Globus pallidus (tissue), 1 donor: ENCODE data around the gene YDJC.
A peak's percentile ranks its signal among the peaks of the same experiment; 100 is the strongest.
"Not testable (repeated sequence)": the region's sequence is repeated elsewhere in the genome, so short reads cannot be mapped to it uniquely, and the experiment has no call there.

Experiments
- DNase-seq: peaks from one replicate; pipeline ENCODE4 v3.0.0-alpha.2; 2015; ENCODE audit warnings: low spot score

The YDJC gene

DNA sequence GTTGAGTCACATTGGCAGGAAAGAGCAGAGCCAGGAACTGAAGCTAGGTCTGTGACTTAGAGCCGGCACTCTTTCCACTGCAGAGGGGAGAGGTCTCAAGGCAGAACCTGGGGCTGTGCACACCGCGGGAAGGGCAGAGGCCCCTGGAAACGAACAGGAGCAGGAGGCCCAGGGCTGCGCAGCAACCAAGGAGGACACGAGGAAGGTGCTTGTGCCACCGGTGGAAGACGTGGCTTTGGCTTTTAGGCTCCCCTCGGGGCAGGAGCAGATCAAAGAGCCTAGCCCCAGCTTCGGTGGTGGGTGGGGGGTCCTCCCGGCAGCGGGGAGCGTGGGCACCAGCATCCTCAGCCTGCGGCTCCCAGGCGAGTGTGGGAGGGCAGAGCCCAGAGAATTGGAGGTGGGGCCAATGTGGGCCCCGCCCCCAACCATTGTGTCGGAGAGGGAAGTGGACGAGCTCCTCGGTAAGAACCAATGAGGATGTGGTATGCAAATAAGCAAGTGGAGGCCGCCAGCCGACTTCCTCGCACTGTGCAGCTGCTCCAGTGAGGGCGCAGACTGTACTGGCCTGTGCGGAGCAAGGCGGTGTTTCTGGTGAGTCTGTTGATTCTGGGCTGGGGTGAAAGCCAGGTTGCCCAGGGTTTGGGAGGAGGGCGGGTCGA lies 2.5 kb upstream of the YDJC start, which contains the start of gene CCDC116:
TSS of gene CCDC116 (plus strand) at position 524 of the 659 bp plus-strand sequence. CDS start 422 bp downstream, outside the sequence.
- DNase-seq, result no peak

DNA sequence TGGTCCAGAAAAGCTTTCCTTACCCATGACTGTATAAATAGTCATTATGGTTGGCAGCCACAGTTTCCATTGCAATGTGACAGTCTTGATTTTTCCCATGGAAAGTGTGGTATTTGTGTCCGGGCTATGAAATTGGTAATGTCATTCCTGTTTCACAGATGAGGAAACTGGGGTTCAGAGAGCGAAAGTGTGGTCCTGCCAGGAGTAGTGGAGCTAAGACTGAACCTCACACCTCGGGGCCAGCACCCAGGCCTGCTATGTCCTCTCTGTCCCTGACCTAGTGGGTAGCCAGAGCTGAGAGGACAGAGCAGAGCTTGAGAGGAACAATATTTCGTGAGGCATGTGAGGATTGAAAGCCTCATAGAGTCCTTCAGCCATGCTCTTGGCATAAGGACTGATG lies 1.2 kb upstream of the YDJC start:
- DNase-seq, result no peak

DNA sequence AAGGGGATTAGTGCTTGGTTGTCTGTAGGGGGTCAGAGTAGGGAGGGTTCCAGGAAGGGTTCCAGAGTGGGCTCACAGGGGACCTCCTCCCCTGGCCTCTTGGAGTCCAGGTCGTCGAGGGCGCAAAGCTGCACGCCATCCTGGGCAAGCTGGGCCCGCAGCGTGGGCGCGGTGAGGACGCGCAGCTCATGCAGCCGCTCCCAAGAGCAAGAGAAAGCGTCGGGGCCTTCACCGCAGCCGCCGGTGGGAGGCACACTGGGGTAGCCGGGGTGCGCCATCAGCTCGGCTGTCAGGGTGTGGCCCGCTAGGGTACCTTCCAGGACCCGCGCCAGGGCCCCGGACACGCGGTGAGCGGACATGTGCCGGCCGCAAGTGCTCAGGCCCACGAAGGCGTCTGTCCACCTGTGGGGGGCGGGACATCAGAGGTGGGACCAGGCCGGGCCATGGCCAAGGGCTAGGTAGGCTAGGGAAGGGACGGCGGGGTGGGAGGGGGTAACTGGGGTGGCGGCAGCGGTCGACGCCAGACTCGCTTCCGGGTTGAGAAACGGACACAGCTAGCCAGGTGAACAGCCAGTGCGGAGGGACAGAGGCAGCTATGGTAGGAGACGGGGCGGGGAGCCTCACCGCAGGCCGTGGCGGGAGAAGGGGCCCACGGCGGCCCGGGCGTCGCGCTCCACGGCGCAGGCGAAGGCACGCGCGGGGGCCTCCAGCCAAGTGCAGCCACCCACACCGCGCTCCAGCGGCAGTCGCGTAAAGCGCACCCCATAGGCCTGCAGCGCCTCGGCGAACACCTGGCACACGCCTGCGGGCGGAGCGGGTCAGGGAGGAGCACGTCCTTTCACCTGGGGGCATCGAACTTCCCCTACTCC lies 1.2 kb downstream of the YDJC start:
- no peak for DNase-seq

DNA sequence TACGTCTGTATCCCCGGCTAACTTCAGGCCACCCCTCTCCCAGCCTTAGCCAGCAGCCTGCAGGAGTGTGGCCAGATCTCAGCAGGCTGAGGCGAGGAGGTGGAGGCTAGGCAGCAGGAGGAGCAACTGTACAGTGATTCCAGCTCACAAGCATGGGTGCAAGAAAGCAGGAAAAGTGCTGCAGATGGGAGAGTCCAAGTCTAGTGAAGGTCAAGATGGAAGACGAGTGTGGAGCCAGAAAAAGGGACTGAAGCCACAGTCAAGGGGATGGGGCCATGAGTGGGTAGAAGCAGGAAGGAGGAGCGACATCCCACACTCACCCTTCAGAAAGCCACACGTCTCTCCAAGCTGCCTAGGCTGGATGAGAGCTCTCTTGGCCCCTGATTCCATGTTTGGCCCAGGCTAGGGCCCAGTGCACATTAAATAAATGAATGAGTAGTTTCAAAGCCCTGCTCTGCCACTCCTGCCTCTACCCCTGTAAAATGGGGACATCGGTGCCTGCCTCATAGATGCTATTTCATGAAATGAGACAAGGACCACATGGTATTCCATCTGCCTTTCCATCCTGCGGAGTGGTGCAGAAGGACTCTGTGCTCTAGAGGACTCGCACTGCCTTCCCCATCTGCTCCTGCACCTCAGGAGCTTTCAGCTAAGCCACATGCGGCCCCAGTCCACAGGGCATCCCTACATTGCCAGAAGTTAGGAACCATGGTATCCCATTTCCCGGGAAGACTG lies 2.9 kb downstream of the YDJC start:
- DNase-seq, result no peak

DNA sequence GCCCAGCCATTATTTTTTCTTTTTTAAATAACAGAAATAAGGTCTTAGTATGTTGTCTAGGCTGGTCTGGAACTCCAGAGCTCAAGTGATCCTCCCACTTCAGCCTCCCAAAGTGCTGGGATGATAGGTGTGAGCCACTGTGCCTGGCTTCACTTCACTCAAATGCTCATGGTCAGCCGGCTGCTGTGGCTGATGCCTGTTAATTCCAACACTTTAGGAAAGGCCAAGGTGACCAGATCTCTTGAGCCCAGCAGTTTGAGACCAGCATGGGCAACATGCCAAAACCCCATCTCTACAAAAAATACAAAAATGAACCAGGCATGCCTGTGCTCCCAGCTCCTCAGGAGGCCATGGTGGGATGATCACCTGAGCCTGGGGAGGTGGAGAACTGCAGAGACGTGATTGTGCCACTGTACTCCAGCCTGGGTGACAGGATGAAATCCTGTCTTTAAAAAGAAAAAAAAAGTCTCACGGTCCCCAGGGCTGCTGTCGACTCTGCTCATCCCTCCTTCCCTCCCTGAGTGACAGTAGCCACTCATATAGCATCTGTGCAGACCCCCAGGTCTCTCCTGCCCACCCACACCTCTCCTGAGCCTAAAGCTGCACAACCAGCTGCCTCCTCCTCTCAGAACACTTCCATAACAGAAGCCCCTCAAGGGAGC lies 3.6 kb downstream of the YDJC start:
- DNase-seq, result no peak

- DNase-seq, result no peak
Observed at GRCh38 chr22:21624880-21625791, 4.7 kb downstream of the YDJC start.

- DNase-seq, result no peak
Observed at GRCh38 chr22:21624120-21624879, 5.5 kb downstream of the YDJC start.

DNA sequence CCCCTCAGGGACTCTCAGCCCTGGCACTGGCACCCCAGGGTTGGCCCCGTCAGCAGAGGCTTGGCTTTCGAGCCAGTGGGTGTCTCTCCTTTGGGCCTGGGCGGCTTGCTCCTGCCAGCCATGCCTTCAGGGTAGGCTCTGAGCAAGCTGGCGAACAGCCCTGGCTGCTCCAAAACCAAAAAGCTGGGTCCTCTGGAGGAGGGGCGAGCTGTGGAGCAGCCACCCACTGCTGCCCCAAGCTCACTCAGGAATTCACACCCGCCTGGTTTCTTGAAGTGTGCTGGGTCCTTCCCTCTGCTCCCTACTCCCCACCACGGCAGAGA lies 6.2 kb downstream of the YDJC start:
- no peak for DNase-seq

DNA sequence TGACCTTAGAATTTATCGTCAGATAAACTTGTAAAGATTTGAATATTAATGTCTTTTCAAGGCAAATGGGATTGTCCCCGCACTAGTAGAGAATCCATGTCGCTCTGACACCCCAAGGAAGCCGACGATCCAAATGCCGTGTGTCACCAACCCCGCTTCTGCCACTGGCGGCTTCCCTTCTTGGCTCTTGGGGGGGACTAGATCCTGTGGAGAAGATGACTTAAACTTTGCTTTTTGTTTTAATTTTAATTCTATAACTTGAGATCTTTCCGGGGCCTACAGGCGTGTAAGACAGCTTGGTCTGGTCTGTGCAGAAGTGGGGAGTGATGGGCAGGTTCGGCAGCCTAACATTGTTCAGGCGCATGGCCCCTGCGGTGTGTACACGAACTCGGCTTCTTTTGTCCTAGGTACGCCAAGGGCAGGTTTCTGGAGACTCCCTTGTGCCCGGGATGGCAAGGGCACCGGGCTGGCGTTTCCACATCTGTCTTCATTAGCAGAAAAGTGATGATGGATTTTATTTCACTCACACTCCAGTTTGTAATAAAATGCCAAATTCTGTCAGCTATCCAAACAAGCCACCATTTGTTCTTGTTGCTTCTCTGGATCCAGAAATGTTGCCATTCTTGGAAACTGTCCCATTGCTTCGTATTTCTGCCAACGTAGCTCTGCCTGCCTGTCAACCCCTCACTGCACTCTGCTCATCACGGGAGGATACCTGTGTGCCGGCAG lies 6.7 kb downstream of the YDJC start:
- peak; percentile 63 for DNase-seq

DNA sequence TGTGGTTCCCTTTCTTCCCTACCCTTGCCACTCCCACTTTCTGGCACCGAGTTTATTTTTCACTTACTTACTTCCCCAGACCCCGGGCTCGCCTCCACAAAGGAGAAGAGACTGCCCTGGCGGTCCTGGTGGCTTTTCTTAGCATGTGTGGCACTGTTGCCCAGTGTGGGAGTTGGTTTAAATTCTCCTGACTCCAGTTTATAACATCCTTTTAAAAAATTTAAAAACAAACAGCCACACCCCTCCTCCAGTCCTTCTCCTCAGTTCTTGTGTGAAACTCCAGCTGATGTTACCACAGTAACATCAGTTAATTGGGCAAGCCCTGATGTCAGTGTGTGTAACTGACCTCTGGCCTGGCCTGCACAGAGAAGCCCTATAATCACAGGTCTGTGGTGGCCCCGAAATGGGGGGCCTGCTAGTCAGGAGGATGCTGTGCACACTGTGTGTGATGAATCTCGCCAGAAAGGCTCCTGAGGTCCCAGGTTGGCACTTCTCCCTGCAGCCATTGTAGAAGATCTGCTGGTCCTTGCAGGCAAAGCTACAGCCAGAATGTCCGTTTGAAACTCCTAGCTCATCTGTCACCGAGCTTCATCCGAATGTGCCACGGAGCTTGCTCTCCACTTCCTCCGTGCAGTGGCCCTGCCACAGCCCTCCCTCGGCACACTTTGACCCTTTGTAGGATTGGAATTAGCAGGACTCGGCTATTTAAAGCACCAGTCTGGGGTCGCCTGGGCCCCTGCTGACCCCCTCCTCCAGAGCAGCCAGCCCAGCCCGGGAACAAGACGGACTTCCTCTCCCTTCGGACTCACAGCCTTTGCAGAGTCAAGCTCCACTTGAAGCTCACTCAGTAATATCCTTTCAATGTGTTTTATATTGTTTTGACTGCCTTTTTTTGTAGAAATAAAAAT lies 7.6 kb downstream of the YDJC start:
- DNase-seq, result peak; percentile 45

GRCh38 chr22:21621025-21621424 lies 8.8 kb downstream of the YDJC start:
- DNase-seq, result no peak

DNA sequence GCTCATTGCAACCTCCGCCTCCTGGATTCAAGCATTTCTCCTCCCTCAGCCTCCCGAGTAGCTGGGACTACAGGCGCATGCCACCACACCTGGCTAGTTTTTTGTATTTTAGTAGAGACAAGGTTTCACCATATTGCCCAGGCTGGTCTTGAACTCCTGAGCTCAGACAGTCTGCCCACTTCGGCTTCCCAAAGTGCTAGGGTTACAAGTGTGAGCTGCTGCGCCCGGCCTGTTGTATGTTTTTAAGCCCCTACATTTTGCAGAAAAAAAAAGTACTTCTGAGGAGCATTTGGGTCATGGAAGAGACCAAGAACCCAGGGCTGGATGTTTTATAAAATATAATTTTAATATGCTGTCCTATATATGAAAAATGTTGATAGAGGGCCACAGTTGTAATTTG lies 12.5 kb downstream of the YDJC start:
- not testable (repeated sequence) for DNase-seq

DNA sequence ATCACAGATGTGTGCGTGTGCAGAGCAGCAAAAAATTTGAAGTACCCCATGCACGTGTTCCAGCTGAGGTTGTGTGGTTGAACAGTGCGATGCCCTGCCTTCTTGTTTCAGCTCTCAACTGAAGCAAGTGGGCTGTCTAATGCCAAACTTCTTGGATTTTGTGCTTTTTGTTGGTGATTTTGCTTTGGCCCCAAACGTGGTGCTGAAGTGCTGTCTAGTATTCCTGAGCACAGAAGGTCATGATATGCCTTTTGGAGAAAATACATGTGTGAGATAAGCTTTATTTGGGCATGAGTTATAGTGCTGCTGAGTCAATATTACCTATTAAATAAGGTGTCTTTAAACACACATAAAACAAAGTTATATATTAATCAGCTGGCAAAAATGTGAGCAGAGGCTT lies 14.1 kb downstream of the YDJC start:
- no peak for DNase-seq

DNA sequence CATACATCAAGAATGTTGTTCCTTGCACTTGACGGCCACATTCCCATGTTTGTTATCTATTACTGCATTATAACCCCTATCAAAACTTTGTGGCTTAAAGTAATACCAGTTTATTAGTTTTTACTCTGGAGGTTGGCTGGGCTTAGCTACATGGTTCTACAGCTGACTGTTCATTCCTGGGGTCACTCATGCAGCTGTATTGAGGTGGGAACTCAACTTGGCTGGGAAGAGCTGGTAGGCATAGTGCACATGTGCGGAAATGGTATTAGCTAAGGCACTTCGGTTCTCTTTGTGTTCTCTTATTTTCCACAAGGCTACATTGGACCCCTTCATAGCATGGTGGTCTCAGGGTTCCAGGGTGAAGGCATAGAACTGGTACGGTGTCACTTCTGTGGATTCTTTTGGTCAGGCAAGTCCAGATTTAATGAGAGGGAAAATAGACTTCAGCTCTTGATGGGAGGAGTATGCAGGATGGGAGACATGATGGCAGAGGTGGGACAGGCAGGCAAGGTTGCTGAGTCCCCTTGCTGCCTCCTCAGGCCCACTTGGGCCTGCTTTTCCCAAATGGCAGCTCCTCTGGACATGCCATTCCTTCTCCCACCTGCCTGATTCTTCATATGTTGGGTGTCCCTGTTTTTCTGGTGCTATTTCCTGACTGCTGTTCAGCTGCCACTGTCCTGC lies 16.1 kb downstream of the YDJC start:
- DNase-seq, result no peak

- DNase-seq, result no peak
Observed at GRCh38 chr22:21612858-21613257, 17.0 kb downstream of the YDJC start.

- DNase-seq, result no peak
Observed at GRCh38 chr22:21611210-21611977, 18.4 kb downstream of the YDJC start.

GRCh38 chr22:21609556-21610157 lies 20.2 kb downstream of the YDJC start:
- not testable (repeated sequence) for DNase-seq
